ENCODE data around the gene FAM193B. TPM values are rescaled to one million over a fixed set of nuclear protein-coding genes. Genes with fewer than 3 reads are reported as not detected.
"Not testable (repeated sequence)": the region's sequence is repeated elsewhere in the genome, so short reads cannot be mapped to it uniquely, and the experiment has no call there.

Gene FAM193B
- total and polyA plus RNA-seq, 2 donors (not counting 1 experiment from before 2014, with no cell fraction given), result 227 to 301 TPM

DNA sequence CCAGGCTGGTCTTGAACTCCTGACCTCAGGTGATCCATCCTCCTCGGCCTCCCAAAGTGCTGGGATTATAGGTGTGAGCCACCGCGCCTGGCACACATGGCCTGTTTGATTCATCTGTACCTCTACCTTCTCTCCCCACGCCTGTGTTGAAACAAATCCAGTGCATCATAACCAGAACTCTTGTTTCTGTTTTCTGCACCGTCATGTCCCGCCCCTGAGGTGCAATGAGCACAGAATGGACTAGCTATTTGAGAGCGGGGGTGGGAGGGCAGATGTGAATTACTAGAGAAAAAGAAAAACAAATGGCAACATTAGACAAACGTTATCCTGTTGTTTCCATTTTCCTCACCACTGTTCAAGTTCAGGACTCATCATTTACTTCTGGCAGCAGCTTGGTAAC lies 10.7 kb upstream of the FAM193B start:
- CTCF ChIA-PET, result interaction anchor here (1.1 kb wide), 1 partner anchor 11 kb away, joined by 3 read pairs; no protein-coding TSS in a partner anchor
- no CpG with 5 or more reads among the region's 8 CpGs for WGBS (ENCODE audit: insufficient coverage)
- ATAC-seq (ENCODE audit: low read depth), result no peak

DNA sequence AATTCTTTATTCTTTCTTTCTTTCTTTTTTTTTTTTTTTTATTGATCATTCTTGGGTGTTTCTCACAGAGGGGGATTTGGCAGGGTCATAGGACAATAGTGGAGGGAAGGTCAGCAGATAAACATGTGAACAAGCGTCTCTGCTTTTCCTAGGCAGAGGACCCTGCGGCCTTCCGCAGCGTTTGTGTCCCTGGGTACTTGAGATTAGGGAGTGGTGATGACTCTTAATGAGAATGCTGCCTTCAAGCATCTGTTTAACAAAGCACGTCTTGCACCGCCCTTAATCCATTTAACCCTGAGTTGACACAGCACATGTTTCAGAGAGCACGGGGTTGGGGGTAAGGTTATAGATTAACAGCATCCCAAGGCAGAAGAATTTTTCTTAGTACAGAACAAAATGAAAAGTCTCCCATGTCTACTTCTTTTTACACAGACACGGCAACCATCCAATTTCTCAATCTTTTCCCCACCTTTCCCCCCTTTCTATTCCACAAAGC lies 5.1 kb upstream of the FAM193B start:
- H2AFZ ChIP-seq (ENCODE audit: insufficient read depth, low read depth, low read length, poor library complexity, severe bottlenecking); H3K9me3 ChIP-seq (ENCODE audit: control extremely low read depth in 1 of 3, control insufficient read depth in 2 of 3, insufficient read depth in 1 of 3, low read length in 2 of 3); H3K27me3 ChIP-seq (replicated peaks in 1 of 4; ENCODE audit: control extremely low read depth in 1 of 4, control insufficient read depth in 3 of 4, insufficient read depth in 4 of 4, low read length in 3 of 4); H3K9me3 Mint-ChIP-seq (ENCODE audit: insufficient read depth); H3K27me3 Mint-ChIP-seq; H3K27ac Mint-ChIP-seq; H3K27ac ChIP-seq (ENCODE audit: low read length in 2 of 2); POLR2A ChIA-PET; H3K9ac ChIP-seq (ENCODE audit: low read length); intact Hi-C loops (cut with micrococcal nuclease); H3K4me3 Mint-ChIP-seq; H3K4me1 Mint-ChIP-seq; H3K4me3 ChIP-seq (ENCODE audit: control extremely low read depth in 1 of 5, extremely low read depth in 1 of 5, insufficient read depth in 1 of 5, low read depth in 2 of 5, low read length in 4 of 5); ATAC-seq (ENCODE audit: low read depth); H3K36me3 ChIP-seq (replicated peaks in 1 of 2; ENCODE audit: control extremely low read depth in 1 of 2, control insufficient read depth in 1 of 2, extremely low read depth in 1 of 2, insufficient read depth in 2 of 2, low read length in 1 of 2); H4K20me1 ChIP-seq (ENCODE audit: control insufficient read depth, insufficient read depth, low read length, poor library complexity, severe bottlenecking); H3K4me1 ChIP-seq (ENCODE audit: control insufficient read depth in 2 of 2, insufficient read depth in 2 of 2, low read length in 2 of 2); H3K4me2 ChIP-seq (replicated peaks; ENCODE audit: low read depth, low read length, poor library complexity, severe bottlenecking); DNase-seq; CTCF ChIA-PET: not testable (repeated sequence)
- WGBS (ENCODE audit: insufficient coverage), result 96% methylated on average over 4 of the region's 8 CpGs
- peaks cover 13% of the 10 kb centered on the region for H3K79me2 ChIP-seq (ENCODE audit: control insufficient read depth, insufficient read depth, low read length)

More for the DNA sequence above, 10.7 kb upstream of the FAM193B start:
- Mint-ChIP-seq H3K27ac (no peak overlapping the region), H3K4me1 (no peaks in the 10 kb centered on the region), H3K9me3 (ENCODE audit: insufficient read depth) (no peaks in the 10 kb centered on the region), H3K4me3 (no peak overlapping the region), H3K27me3 (peaks cover 20% of the 10 kb centered on the region)
- Histone ChIP-seq H3K9me3 (ENCODE audit: control extremely low read depth in 1 of 3, control insufficient read depth in 2 of 3, insufficient read depth in 1 of 3, low read length in 2 of 3) (peaks cover 0 to 4% (median 0%) of the 10 kb centered on the region in 3 donors), H3K27ac (ENCODE audit: low read length in 2 of 2) (no peak overlapping the region), H3K27me3 (replicated peaks in 1 of 4; ENCODE audit: control extremely low read depth in 1 of 4, control insufficient read depth in 3 of 4, insufficient read depth in 4 of 4, low read length in 3 of 4) (peaks cover 0 to 9% (median 0%) of the 10 kb centered on the region in 4 experiments), H3K4me3 (ENCODE audit: control extremely low read depth in 1 of 5, extremely low read depth in 1 of 5, insufficient read depth in 1 of 5, low read depth in 2 of 5, low read length in 4 of 5) (no peak overlapping the region), H3K4me2 (replicated peaks; ENCODE audit: low read depth, low read length, poor library complexity, severe bottlenecking) (no peak overlapping the region), H3K36me3 (replicated peaks in 1 of 2; ENCODE audit: control extremely low read depth in 1 of 2, control insufficient read depth in 1 of 2, extremely low read depth in 1 of 2, insufficient read depth in 2 of 2, low read length in 1 of 2) (no peaks in the 10 kb centered on the region), H4K20me1 (ENCODE audit: control insufficient read depth, insufficient read depth, low read length, poor library complexity, severe bottlenecking) (no peaks in the 10 kb centered on the region), H3K9ac (ENCODE audit: low read length) (no peak overlapping the region), H2AFZ (ENCODE audit: insufficient read depth, low read depth, low read length, poor library complexity, severe bottlenecking) (no peak overlapping the region), H3K79me2 (ENCODE audit: control insufficient read depth, insufficient read depth, low read length) (no peaks in the 10 kb centered on the region), H3K4me1 (ENCODE audit: control insufficient read depth in 2 of 2, insufficient read depth in 2 of 2, low read length in 2 of 2) (no peaks in the 10 kb centered on the region)
- POLR2A ChIA-PET, result no interaction called here
- no peak for DNase-seq
- TF ChIP-seq, protein P1, sequence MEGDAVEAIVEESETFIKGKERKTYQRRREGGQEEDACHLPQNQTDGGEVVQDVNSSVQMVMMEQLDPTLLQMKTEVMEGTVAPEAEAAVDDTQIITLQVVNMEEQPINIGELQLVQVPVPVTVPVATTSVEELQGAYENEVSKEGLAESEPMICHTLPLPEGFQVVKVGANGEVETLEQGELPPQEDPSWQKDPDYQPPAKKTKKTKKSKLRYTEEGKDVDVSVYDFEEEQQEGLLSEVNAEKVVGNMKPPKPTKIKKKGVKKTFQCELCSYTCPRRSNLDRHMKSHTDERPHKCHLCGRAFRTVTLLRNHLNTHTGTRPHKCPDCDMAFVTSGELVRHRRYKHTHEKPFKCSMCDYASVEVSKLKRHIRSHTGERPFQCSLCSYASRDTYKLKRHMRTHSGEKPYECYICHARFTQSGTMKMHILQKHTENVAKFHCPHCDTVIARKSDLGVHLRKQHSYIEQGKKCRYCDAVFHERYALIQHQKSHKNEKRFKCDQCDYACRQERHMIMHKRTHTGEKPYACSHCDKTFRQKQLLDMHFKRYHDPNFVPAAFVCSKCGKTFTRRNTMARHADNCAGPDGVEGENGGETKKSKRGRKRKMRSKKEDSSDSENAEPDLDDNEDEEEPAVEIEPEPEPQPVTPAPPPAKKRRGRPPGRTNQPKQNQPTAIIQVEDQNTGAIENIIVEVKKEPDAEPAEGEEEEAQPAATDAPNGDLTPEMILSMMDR (IDR thresholded peaks at IDR 0.05), result no peak
- TF ChIP-seq EZH2 (IDR thresholded peaks at IDR 0.05; ENCODE audit: borderline replicate concordance, insufficient read depth, low read depth, low read length, poor library complexity, severe bottlenecking), result no peak
- intact Hi-C loops (cut with micrococcal nuclease), result no loop called here
